ENCODE data around the gene MAP2.
"Not testable (repeated sequence)": the region's sequence is repeated elsewhere in the genome, so short reads cannot be mapped to it uniquely, and the experiment has no call there.

MAP2 gene

GRCh38 chr2:209473930-209474419 lies 50.1 kb downstream of the MAP2 start:
- DNase-seq (ENCODE audit: low read depth in 2 of 2): no peak

GRCh38 chr2:209474960-209475359 lies 51.1 kb downstream of the MAP2 start:
- DNase-seq (ENCODE audit: low read depth in 2 of 2): no peak

GRCh38 chr2:209476367-209477208 lies 52.7 kb downstream of the MAP2 start:
- no peak for DNase-seq (ENCODE audit: low read depth in 2 of 2)

GRCh38 chr2:209492296-209492695 lies 68.4 kb downstream of the MAP2 start:
- DNase-seq (ENCODE audit: low read depth in 2 of 2): not testable (repeated sequence)

- not testable (repeated sequence) for DNase-seq (ENCODE audit: low read depth in 2 of 2)
These were observed 71.3 kb downstream of the MAP2 start for GRCh38 chr2:209495068-209495620.

- DNase-seq (ENCODE audit: low read depth in 2 of 2): no peak
These were observed 72.2 kb downstream of the MAP2 start for GRCh38 chr2:209495855-209496585.

GRCh38 chr2:209496586-209496982 lies 72.7 kb downstream of the MAP2 start:
- no peak for DNase-seq (ENCODE audit: low read depth in 2 of 2)

- DNase-seq (ENCODE audit: low read depth in 2 of 2): no peak
These were observed 74.8 kb downstream of the MAP2 start for GRCh38 chr2:209498614-209499013.

- no peak for DNase-seq (ENCODE audit: low read depth in 2 of 2)
These were observed 75.2 kb downstream of the MAP2 start for GRCh38 chr2:209499069-209499468.

- DNase-seq (ENCODE audit: low read depth in 2 of 2): no peak
These were observed 77.7 kb downstream of the MAP2 start for GRCh38 chr2:209501579-209501978.

- DNase-seq (ENCODE audit: low read depth in 2 of 2): no peak
These were observed 81.6 kb downstream of the MAP2 start for GRCh38 chr2:209505410-209505809.

- no peak for DNase-seq (ENCODE audit: low read depth in 2 of 2)
These were observed 84.4 kb downstream of the MAP2 start for GRCh38 chr2:209508255-209508654.

GRCh38 chr2:209511637-209512036 lies 87.8 kb downstream of the MAP2 start:
- DNase-seq (ENCODE audit: low read depth in 2 of 2): no peak

- no peak for DNase-seq (ENCODE audit: low read depth in 2 of 2)
These were observed 89.1 kb downstream of the MAP2 start for GRCh38 chr2:209512971-209513370.

GRCh38 chr2:209517436-209517835 lies 93.6 kb downstream of the MAP2 start:
- DNase-seq (ENCODE audit: low read depth in 2 of 2): no peak

- no peak for DNase-seq (ENCODE audit: low read depth in 2 of 2)
These were observed 95.4 kb downstream of the MAP2 start for GRCh38 chr2:209519271-209519670.

GRCh38 chr2:209519906-209520305 lies 96.1 kb downstream of the MAP2 start:
- DNase-seq (ENCODE audit: low read depth in 2 of 2): no peak

GRCh38 chr2:209523041-209523740 lies 99.3 kb downstream of the MAP2 start:
- DNase-seq (ENCODE audit: low read depth in 2 of 2): no peak

- DNase-seq (ENCODE audit: low read depth in 2 of 2): no peak
These were observed 100.0 kb downstream of the MAP2 start for GRCh38 chr2:209523867-209524266.

GRCh38 chr2:209525331-209525730 lies 101.5 kb downstream of the MAP2 start:
- no peak for DNase-seq (ENCODE audit: low read depth in 2 of 2)

- no peak for DNase-seq (ENCODE audit: low read depth in 2 of 2)
These were observed 102.0 kb downstream of the MAP2 start for GRCh38 chr2:209525834-209526281.

GRCh38 chr2:209526561-209526960 lies 102.7 kb downstream of the MAP2 start:
- DNase-seq (ENCODE audit: low read depth in 2 of 2): no peak
